Ishikawa (cell line): ENCODE data around the gene QRSL1.
A peak's percentile ranks its signal among the peaks of the same experiment; 100 is the strongest.

Experiments used
- CEBPB ChIP-seq: IDR thresholded peaks from 2 replicates; pipeline ENCODE4 v1.6.1; 2012
- CREB1 ChIP-seq: IDR thresholded peaks from 2 replicates; pipeline ENCODE4 v1.6.1; 2012; ENCODE audit warnings: low read depth
- EGR1 ChIP-seq: IDR thresholded peaks from 2 replicates; pipeline ENCODE4 v1.6.1; 2012
- EP300 ChIP-seq: IDR thresholded peaks from 2 replicates; pipeline ENCODE4 v1.6.1; 2012; ENCODE audit warnings: borderline replicate concordance
- FOXM1 ChIP-seq: IDR thresholded peaks from 2 replicates; pipeline ENCODE4 v1.6.1; 2012; ENCODE audit warnings: low read depth, borderline replicate concordance
- MAX ChIP-seq: IDR thresholded peaks from 2 replicates; pipeline ENCODE4 v1.6.1; 2012
- NFIC ChIP-seq: IDR thresholded peaks from 2 replicates; pipeline ENCODE4 v1.6.1; 2012
- RAD21 ChIP-seq: IDR thresholded peaks from 2 replicates; pipeline ENCODE4 v1.6.1; 2012; ENCODE audit warnings: low read depth
- TAF1 ChIP-seq: IDR thresholded peaks from 2 replicates; pipeline ENCODE4 v1.6.1; 2012; ENCODE audit warnings: low read depth, mild to moderate bottlenecking
- TCF12 ChIP-seq: IDR thresholded peaks from 2 replicates; pipeline ENCODE4 v1.6.1; 2012; ENCODE audit warnings: low read depth
- TEAD4 ChIP-seq: IDR thresholded peaks from 2 replicates; pipeline ENCODE4 v1.6.1; 2012
- USF1 ChIP-seq: IDR thresholded peaks from 2 replicates; pipeline ENCODE4 v1.6.1; 2012
- YY1 ChIP-seq: IDR thresholded peaks from 2 replicates; pipeline ENCODE4 v1.6.1; 2012; ENCODE audit warnings: low read depth
- ZBTB7A ChIP-seq: IDR thresholded peaks from 2 replicates; pipeline ENCODE4 v1.6.1; 2012; ENCODE audit warnings: low read depth
- TF ChIP-seq, protein P1 (sequence below): IDR thresholded peaks from 2 replicates; pipeline ENCODE4 v1.6.1; 2012; ENCODE audit warnings: low read depth, mild to moderate bottlenecking

QRSL1 gene

DNA sequence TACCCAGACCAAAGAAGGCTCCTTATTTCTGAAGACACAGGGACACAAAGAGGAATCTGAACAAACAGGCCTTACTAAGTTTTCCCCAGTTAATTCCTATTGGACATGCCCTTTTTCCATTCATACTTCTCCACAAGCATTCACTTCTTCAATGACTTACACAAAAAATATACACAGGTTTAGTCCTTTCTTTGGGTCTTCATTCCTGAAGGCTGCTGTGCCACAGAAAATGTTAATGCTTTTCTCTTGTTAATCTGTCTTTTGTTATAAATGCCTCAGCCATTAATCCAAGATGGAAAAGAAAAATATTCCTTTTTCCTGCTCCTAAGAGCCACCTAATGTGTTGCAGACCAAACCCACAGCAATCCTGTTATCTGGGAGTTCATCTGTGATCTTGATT lies 71.2 kb downstream of the QRSL1 start:
- TF ChIP-seq NFIC, result no peak
- TF ChIP-seq EGR1, result no peak
- no peak for TF ChIP-seq ZBTB7A
- TF ChIP-seq, protein P1, sequence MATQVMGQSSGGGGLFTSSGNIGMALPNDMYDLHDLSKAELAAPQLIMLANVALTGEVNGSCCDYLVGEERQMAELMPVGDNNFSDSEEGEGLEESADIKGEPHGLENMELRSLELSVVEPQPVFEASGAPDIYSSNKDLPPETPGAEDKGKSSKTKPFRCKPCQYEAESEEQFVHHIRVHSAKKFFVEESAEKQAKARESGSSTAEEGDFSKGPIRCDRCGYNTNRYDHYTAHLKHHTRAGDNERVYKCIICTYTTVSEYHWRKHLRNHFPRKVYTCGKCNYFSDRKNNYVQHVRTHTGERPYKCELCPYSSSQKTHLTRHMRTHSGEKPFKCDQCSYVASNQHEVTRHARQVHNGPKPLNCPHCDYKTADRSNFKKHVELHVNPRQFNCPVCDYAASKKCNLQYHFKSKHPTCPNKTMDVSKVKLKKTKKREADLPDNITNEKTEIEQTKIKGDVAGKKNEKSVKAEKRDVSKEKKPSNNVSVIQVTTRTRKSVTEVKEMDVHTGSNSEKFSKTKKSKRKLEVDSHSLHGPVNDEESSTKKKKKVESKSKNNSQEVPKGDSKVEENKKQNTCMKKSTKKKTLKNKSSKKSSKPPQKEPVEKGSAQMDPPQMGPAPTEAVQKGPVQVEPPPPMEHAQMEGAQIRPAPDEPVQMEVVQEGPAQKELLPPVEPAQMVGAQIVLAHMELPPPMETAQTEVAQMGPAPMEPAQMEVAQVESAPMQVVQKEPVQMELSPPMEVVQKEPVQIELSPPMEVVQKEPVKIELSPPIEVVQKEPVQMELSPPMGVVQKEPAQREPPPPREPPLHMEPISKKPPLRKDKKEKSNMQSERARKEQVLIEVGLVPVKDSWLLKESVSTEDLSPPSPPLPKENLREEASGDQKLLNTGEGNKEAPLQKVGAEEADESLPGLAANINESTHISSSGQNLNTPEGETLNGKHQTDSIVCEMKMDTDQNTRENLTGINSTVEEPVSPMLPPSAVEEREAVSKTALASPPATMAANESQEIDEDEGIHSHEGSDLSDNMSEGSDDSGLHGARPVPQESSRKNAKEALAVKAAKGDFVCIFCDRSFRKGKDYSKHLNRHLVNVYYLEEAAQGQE, result no peak
- TF ChIP-seq TEAD4, result no peak
- no peak for TF ChIP-seq CREB1
- TF ChIP-seq YY1, result no peak
- no peak for TF ChIP-seq TCF12
- TF ChIP-seq EP300, result no peak
- no peak for TF ChIP-seq USF1
- no peak for TF ChIP-seq FOXM1
- no peak for TF ChIP-seq TAF1
- no peak for TF ChIP-seq CEBPB
- TF ChIP-seq MAX, result no peak
- TF ChIP-seq RAD21, result no peak

GRCh38 chr6:106702046-106702445 lies 72.7 kb downstream of the QRSL1 start:
- TF ChIP-seq EP300 (no peak), RAD21 (no peak), YY1 (no peak), CREB1 (no peak), ZBTB7A (no peak), FOXM1 (no peak), TAF1 (no peak), USF1 (no peak), CEBPB (no peak), NFIC (no peak), TCF12 (no peak), TEAD4 (no peak), MAX (no peak), EGR1 (no peak)
- TF ChIP-seq, protein P1, result no peak

DNA sequence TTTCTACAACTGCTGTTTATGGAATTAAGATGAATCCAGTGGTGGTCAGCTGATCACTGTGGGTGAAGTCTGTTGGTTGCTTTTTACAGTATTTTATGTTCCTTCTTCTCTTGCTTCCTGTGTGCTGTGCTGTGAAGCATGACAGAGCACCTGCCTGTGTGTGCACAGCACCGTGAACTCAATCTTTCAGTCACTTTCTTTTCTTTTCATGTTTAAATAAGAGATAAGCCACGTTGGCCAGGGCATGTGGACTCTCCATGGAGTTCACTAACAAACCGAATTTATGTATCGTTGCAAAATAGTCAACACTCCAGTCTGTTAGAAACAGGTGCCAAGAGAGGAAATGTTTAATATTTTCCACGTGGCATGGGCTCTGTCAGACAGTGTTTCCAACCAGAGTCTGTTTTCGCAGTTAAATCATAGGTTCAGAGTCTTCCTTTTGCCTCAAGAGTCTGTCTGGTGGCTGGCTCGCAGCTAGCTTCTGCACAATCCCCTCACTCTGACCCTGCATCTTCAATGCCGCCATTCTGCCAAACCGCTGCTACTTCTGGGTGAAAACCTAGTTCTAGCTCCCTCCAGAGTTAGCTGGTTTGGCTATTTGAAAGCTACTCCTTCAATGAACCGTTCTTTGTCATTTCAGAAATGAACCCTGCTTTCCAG lies 73.2 kb downstream of the QRSL1 start:
- TF ChIP-seq MAX (0 out of 2 replicates have a peak, but pooled peaks have one; percentile 29), NFIC (no peak)

DNA sequence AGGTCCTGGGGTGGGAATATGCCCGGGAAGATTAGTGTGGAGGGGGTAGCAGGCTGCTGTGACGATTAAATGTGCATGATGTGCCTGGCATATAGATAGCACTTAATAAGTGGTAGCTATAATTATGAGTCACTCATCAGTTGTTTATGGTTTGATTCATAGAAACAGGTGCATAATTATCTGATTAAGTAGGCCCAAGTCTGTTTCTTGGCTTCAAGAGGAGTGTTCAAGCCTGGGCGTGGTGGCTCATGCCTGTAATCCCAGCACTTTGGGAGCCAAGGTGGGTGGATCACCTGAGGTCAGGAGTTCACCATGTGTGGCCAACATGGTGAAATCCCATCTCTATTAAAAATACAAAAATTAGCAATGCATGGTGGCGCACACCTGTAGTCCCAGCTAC lies 74.9 kb downstream of the QRSL1 start:
- no peak for TF ChIP-seq USF1
- no peak for TF ChIP-seq EP300
- no peak for TF ChIP-seq TEAD4
- TF ChIP-seq ZBTB7A, result no peak
- no peak for TF ChIP-seq RAD21
- TF ChIP-seq FOXM1, result no peak
- TF ChIP-seq, protein P1, result no peak
- TF ChIP-seq YY1, result no peak
- no peak for TF ChIP-seq CREB1
- no peak for TF ChIP-seq CEBPB
- TF ChIP-seq MAX, result no peak
- TF ChIP-seq TCF12, result no peak
- no peak for TF ChIP-seq NFIC
- no peak for TF ChIP-seq TAF1
- no peak for TF ChIP-seq EGR1
